PFSK-1 (cell line): ENCODE data around the gene PML.

Experiments used
- FOXP2 ChIP-seq: optimal IDR thresholded peaks from 2 replicates; pipeline ENCODE3; 2011; ENCODE audit warnings: borderline replicate concordance, control low read depth, inconsistent platforms; ENCODE audit not compliant: insufficient read depth; ENCODE audit errors: extremely low read length, extremely low read depth
- POLR2AphosphoS5 ChIP-seq: IDR thresholded peaks from 2 replicates; pipeline ENCODE4 v1.6.1; 2012; ENCODE audit warnings: low read depth, mild to moderate bottlenecking, control low read depth, low read length, moderate library complexity
- REST ChIP-seq, 2 experiments: IDR thresholded peaks; 2 replicates each; pipeline versions ENCODE4 v1.6.1 to v1.8.0; 2011 to 2012; ENCODE audit warnings: low read depth in 2 of 2, low read length in 2 of 2, control low read depth in 1 of 2, inconsistent platforms in 1 of 2, mild to moderate bottlenecking in 1 of 2, moderate library complexity in 1 of 2; ENCODE audit not compliant: insufficient read depth in 1 of 2
- SIN3A ChIP-seq: IDR thresholded peaks from 2 replicates; pipeline ENCODE4 v1.6.1; 2012; ENCODE audit warnings: mild to moderate bottlenecking, low read length, moderate library complexity, borderline replicate concordance; ENCODE audit not compliant: insufficient read depth
- TAF1 ChIP-seq: IDR thresholded peaks from 2 replicates; pipeline ENCODE4 v1.6.1; 2012; ENCODE audit warnings: low read length, control low read depth, borderline replicate concordance; ENCODE audit not compliant: insufficient read depth

Gene PML

GRCh38 chr15:73951601-73952000, 42.9 kb upstream of the PML start:
- TF ChIP-seq TAF1: no peak

- TF ChIP-seq POLR2AphosphoS5: no peak
These were observed 42.2 kb upstream of the PML start for GRCh38 chr15:73952171-73952912.

- TF ChIP-seq FOXP2 (no peak), REST (IDR thresholded peaks at IDR 0.05; ENCODE audit: insufficient read depth in 1 of 2, low read depth in 2 of 2, low read length in 2 of 2) (no peak), TAF1 (no peak), POLR2AphosphoS5 (no peak), SIN3A (no peak)
These were observed 41.4 kb upstream of the PML start for GRCh38 chr15:73952913-73953750.

GRCh38 chr15:73954188-73955145, 40.0 kb upstream of the PML start:
- TF ChIP-seq POLR2AphosphoS5 (no peak), TAF1 (no peak), SIN3A (no peak), FOXP2 (no peak), REST (IDR thresholded peaks at IDR 0.05; ENCODE audit: insufficient read depth in 1 of 2, low read depth in 2 of 2, low read length in 2 of 2) (no peak)

- TF ChIP-seq SIN3A (no peak), POLR2AphosphoS5 (no peak), FOXP2 (no peak), TAF1 (no peak), REST (IDR thresholded peaks at IDR 0.05; ENCODE audit: insufficient read depth in 1 of 2, low read depth in 2 of 2, low read length in 2 of 2) (no peak)
These were observed 39.2 kb upstream of the PML start for GRCh38 chr15:73955326-73955725.
